GM18502 (cell line): ENCODE results near the gene LAMA3.
"Not testable (repeated sequence)": the region's sequence is repeated elsewhere in the genome, so short reads cannot be mapped to it uniquely, and the experiment has no call there.

Experiments used
- ATAC-seq: cut with Tn5 transposase; IDR thresholded peaks from one replicate; pipeline ENCODE4 v1.9.1; 2021; ENCODE audit warnings: mild to moderate bottlenecking; ENCODE audit not compliant: unreplicated experiment, poor library complexity

Gene LAMA3

GRCh38 chr18:23725351-23725750 lies 36.1 kb downstream of the LAMA3 start:
- no peak for ATAC-seq

GRCh38 chr18:23725827-23726661 lies 36.8 kb downstream of the LAMA3 start:
- no peak for ATAC-seq

DNA sequence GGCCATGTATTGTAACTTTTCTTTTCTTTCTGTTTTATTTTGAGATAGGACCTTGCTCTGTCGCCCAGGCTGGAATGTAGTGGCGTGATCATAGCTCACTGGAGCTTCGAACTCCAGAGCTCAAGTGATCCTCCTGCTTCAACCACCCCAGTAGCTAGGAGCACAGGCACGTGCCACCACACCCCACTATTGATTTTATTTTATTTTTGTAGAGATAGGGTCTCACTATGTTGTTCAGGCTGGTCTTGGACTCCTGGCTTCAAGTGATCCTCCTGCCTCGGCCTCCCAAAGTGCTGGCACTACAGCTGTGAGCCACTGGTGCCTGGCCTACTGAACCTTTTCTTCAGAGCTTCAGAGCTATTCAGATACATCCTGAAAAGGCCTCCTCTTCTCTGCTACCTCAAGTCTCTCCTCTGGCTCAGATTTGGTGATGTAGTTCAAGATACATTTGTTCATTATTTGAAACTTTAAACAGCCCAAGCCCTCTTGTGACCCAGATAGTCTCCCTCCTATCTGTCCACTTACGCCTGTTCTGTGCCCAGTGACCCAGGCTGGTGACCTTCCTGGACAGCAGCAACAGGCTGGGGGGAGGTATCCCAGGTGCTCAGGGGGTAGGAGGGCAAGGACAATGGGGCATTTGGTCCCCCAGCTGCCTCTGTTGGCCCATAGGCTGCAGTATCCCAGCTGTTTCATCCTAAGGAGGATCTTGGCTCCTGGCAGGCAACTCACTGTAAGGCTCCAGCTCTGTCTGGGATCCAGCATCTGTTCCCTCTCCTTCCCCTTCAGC lies 38.6 kb downstream of the LAMA3 start:
- ATAC-seq, result no peak

- ATAC-seq, result no peak
These were observed 41.6 kb downstream of the LAMA3 start for GRCh38 chr18:23730857-23731256.

- ATAC-seq, result no peak
These were observed 42.6 kb downstream of the LAMA3 start for GRCh38 chr18:23731861-23732260.

DNA sequence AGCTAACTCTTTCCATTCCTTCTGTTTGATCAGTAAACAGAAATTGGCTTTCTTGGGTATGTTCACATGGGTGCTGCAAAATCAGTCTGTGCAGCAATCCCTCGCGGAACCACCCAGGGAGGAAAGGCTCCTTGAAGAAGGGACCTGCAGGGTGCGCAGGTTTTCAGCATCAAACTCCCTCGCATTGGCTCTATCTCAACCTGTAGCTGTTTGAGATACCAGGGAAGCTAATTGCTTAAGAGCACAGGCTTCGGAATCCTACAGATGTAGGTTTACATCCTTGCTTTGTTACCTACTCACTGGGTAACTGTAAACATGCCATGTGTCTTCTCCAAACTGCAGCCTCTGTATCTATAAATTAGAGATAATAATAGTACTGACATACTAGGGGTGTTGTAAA lies 43.2 kb downstream of the LAMA3 start:
- ATAC-seq, result no peak

GRCh38 chr18:23733265-23733664 lies 44.0 kb downstream of the LAMA3 start:
- ATAC-seq, result not testable (repeated sequence)

DNA sequence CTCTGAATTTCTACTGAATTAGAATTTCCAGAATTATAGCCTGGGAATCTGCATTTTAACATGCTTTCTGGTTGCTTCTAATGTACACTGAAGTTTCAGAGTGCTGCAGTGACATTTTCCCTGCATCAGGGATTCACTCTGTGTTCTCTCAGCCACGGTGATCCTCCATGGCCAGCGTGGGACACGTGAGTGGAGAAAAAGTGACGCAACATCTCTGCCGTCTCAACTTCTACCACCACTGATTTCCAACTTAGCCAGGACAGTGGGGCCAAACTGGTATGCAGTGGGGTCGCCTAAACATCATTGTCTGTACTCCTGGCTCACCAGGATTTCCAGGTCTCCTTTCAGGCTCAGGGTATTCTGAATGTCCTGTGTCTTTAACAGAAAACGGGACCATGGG lies 44.6 kb downstream of the LAMA3 start:
- ATAC-seq, result no peak

- ATAC-seq, result no peak
These were observed 45.8 kb downstream of the LAMA3 start for GRCh38 chr18:23735021-23735464.

- ATAC-seq, result no peak
These were observed 48.3 kb downstream of the LAMA3 start for GRCh38 chr18:23737578-23737977.

- no peak for ATAC-seq
These were observed 48.9 kb downstream of the LAMA3 start for GRCh38 chr18:23738151-23738550.

- ATAC-seq, result no peak
These were observed 49.3 kb downstream of the LAMA3 start for GRCh38 chr18:23738575-23738974.

- no peak for ATAC-seq
These were observed 51.0 kb downstream of the LAMA3 start for GRCh38 chr18:23740105-23740830.

DNA sequence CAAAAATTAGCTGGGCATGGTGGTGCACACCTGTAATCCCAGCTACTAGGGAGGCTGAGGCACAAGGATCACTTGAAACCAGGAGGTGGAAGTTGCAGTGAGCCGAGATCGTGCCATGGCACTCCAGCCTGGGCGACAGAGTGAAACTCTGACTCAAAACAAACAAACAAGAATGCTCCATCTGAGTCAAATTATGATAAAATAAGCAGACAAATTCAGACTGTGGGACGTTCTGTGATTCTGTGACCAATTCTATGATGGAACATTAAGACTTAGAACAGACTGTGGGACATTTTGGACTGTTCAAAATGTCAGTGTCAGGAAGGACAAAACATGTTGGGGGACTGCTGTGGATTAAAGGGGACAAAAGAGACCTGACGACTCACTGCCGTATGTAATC lies 52.7 kb downstream of the LAMA3 start:
- not testable (repeated sequence) for ATAC-seq

DNA sequence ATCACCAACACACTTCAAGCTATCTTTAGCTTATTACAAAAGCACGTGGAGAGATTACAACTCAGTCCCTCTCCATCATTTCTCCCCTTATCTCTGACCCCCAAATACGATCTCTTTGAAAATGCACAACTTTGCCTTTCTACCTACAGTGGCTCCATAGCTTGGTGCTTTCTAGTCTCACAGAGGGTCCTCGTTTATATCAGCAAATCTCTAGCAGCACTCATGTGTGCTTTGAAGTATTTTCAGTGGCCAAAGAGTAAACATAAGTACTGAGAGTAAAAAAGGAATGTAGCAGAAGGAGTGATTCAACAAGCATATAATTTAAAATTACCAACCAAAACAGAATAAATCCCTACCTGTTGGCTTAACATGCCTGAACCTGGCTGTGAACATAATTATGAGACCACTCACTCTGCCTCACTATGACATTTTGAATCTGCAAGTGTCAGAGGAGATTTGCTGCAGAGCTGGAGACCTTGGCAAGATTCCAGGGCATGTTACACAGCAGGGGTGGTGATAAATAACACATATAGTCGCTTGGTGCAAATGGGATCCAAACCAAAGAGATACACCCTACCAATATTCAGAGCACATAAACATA lies 54.6 kb downstream of the LAMA3 start:
- no peak for ATAC-seq

- no peak for ATAC-seq
These were observed 56.1 kb downstream of the LAMA3 start for GRCh38 chr18:23745366-23745765.

- ATAC-seq, result no peak
These were observed 57.6 kb downstream of the LAMA3 start for GRCh38 chr18:23746851-23747250.

- ATAC-seq, result no peak
These were observed 63.1 kb downstream of the LAMA3 start for GRCh38 chr18:23752363-23752762.

DNA sequence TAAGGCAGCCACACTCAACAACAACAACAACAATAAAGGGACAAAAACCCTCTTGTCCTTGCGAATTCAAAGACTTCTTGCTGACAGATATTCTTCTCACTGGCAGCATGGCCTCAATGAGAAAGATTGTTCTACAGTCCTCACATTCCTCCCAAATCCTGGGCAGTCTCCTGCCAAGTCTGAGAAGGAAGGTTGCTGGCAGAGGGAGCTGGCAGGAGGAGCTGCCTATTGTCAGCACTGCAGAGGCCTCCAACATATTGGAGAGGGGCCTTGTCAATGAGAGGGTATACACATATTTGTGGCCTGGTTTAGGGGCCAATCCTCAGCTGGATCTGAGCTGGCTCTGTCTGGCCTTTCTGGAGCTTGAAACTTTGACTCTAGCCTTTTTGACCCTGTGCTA lies 63.5 kb downstream of the LAMA3 start:
- ATAC-seq, result no peak
